ENCODE data around the gene ALPK3.

ALPK3 gene

GRCh38 chr15:84846269-84846668, 29.1 kb downstream of the ALPK3 start:
- DNase-seq (ENCODE audit: low read depth in 2 of 2) = no peak

DNA sequence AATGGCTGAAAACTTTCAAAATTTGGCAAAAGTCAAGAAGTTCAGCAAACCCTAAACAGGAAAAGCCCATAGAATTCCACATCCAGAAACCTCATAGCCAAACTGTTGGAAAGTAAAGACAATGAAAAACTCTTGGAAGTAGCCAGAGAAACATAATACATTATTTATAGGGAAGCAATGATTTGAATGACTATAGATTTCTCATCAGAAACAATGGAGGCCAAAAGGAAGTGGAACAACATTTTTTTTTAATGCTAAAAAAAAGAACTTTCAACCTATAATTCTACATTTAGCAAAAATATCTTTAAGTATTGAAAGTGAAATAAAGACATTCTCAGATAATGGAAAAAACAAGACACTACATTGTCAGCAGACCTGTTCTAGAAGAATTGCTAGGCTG, 30.2 kb downstream of the ALPK3 start:
- no peak for DNase-seq (ENCODE audit: low read depth in 2 of 2)

DNA sequence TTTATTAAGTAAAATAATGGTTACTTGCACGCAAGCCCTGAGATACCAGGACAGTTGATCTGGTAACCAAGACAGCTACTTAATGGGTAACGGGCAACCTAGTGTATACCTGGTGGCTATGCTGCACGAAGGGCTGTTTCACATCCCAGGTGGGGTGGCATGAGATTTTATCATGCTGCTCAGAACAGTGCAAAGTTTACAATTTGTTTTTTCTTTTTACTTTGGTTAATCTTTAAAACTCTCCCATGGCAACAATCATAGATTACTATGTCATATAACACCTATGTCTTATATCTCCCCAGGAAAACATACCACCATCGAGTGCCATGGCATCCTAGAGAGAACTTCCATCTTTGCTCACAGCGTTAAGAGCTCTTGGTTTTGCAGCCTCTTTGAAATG, 35.1 kb downstream of the ALPK3 start:
- DNase-seq (ENCODE audit: low read depth in 2 of 2) = no peak

DNA sequence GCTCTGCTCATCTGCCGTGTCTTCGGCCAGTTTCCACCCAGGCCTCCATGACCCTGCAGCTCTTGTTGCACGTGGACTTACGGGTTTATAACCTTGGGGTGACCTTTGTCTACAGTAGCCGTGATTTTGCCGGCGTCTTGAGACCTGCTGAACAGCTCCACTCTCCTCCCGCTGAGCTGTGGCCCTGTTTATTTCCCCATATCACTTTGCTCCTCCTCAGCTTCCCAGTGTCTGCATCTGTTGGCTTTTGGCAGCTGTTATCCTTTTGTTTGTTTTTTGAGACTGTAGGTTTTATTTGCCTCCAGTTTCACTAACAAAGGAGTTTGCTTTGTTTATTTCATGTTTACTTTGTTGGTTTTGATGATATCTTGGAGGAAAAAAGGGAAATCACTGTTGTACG, 38.0 kb downstream of the ALPK3 start:
- no peak for DNase-seq (ENCODE audit: low read depth in 2 of 2)

- no peak for DNase-seq (ENCODE audit: low read depth in 2 of 2)
Measured at GRCh38 chr15:84855765-84856164, 38.6 kb downstream of the ALPK3 start.

DNA sequence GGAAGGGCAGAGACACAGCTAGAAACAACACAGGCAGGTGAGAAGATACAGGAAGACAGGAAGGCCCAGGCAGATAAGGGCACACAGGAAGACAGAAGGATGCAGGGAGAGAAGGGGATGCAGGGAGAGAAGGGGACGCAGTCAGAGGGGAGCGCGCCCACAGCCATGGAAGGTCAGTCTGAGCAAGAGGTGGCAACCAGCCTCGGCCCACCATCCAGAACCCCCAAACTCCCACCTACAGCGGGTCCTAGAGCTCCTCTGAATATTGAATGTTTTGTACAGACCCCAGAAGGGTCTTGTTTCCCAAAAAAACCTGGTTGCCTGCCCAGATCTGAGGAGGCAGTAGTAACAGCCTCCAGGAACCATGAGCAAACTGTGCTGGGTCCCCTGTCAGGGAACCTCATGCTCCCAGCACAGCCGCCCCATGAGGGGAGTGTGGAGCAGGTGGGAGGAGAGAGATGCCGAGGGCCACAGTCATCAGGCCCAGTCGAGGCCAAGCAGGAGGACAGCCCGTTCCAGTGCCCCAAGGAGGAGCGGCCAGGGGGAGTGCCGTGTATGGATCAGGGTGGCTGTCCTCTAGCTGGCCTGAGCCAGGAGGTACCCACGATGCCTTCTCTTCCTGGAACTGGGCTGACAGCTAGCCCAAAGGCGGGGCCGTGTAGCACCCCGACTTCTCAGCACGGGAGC, 39.7 kb downstream of the ALPK3 start:
- DNase-seq (ENCODE audit: low read depth in 2 of 2) = no peak

DNA sequence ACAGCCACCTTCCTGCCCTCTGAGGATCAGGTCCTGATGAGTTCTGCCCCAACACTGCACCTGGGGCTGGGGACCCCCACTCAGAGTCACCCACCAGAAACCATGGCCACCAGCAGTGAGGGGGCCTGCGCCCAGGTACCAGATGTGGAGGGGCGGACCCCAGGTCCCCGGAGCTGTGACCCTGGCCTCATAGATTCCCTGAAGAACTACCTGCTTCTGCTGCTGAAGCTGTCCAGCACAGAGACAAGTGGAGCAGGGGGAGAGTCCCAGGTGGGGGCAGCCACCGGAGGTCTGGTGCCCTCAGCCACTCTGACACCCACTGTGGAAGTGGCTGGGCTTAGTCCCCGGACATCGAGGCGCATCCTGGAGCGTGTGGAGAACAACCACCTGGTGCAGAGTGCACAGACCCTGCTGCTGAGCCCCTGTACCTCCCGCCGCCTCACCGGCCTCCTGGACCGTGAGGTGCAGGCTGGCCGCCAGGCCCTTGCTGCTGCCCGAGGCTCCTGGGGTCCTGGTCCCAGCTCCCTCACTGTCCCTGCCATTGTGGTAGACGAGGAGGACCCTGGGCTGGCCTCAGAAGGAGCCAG, 40.4 kb downstream of the ALPK3 start:
- DNase-seq (ENCODE audit: low read depth in 2 of 2) = no peak

- no peak for DNase-seq (ENCODE audit: low read depth in 2 of 2)
Measured at GRCh38 chr15:84858231-84858630, 41.1 kb downstream of the ALPK3 start.

- no peak for DNase-seq (ENCODE audit: low read depth in 2 of 2)
Measured at GRCh38 chr15:84859144-84859543, 42.0 kb downstream of the ALPK3 start.

DNA sequence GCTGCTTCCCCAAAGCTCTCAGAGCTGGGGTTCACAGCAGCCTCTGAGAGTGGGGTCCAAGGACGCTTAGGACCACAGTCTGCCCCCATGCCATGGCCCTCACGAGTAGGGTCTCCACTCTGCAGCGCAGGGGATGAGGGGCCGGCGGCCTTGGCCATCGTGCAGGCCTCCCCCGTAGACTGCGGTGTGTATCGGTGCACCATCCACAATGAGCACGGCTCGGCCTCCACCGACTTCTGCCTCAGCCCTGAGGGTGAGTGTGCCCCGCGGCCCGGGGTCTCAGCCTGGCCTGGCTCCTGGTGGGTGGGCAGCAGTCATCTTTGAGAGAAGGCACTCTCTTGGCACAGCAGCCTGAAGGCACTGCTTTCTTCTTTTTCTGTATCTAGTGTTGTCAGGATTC, 42.5 kb downstream of the ALPK3 start:
- DNase-seq (ENCODE audit: low read depth in 2 of 2) = no peak

DNA sequence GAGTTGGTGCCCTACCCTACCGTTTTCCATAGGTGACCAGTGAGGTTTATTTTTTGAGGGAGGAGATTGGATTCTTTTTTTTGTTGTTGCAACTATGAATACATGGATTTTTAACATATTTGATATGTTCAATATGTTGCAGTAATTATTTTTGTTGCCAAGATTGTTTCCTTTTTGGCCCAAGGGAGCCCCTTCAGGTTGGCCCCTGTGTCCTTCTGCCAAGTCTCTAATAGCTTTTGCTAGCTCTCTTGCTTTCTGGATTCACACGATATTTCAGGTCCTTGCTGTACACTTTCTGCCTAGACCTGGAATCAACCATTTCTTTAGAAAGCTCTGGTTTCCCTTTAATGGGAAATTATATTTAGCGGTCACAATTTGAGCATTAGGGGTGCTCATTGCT, 44.6 kb downstream of the ALPK3 start:
- DNase-seq (ENCODE audit: low read depth in 2 of 2) = no peak

GRCh38 chr15:84862214-84862975, 45.2 kb downstream of the ALPK3 start:
- DNase-seq (ENCODE audit: low read depth in 2 of 2) = no peak

GRCh38 chr15:84863565-84864443, 46.6 kb downstream of the ALPK3 start:
- no peak for DNase-seq (ENCODE audit: low read depth in 2 of 2)

DNA sequence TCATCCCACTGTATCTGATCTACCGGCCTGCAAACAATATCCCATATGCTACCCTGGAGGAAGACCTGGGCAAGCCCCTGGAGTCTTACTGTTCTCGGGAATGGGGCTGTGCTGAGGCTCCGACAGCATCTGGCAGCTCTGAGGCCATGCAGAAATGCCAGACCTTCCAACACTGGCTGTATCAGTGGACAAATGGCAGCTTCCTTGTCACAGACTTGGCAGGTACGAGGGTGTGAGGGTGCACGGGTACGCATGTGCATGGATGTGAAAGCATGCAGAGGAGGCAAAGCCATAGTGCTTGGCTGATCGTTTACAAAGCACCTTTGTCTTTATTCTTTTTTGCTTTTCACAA, 47.3 kb downstream of the ALPK3 start:
- DNase-seq (ENCODE audit: low read depth in 2 of 2) = no peak

DNA sequence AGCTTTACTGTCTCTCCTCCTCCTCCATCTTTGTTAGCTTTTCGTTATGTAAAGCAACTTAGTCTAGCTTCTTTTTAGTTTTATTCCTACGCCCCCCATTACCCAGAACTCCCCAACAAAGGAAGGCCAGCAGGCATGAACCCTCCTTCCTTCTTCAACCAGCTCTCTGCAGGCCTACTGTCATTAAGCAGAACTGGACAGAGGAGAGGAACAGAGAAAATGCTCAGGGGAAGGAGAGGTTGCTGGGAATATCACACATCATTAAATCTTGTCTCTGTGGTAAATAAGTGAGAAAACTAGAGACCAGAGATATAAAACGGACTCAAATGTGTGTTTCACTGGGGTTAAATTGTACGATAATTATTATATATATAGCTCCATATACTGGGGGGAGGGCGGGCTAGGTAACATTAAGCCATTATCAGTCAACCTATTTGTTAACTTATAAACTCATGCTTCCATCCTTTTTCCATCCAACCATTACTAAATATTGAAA, 48.0 kb downstream of the ALPK3 start:
- DNase-seq (ENCODE audit: low read depth in 2 of 2) = no peak

- no peak for DNase-seq (ENCODE audit: low read depth in 2 of 2)
Measured at GRCh38 chr15:84868037-84868880, 51.1 kb downstream of the ALPK3 start.

DNA sequence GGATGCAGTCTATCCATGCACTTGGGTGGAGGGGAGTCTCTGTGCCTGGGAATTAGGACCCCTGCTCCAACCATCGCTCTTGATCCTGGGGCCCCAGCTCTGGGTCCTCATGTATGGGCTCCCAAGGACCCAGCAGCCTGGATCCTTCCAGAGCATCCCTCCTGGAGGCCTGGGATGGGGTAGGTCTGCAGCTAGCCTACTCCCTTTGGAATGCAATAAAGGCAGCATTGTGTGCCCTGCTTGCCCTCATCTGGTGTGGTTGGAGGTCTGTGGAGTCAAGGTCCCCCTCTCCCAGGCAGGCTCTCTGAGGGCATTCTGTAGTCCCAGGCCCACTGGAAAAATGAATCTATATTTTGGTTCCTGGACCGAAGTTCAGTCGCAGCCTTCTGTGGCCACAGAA, 52.4 kb downstream of the ALPK3 start:
- DNase-seq (ENCODE audit: low read depth in 2 of 2) = no peak

DNA sequence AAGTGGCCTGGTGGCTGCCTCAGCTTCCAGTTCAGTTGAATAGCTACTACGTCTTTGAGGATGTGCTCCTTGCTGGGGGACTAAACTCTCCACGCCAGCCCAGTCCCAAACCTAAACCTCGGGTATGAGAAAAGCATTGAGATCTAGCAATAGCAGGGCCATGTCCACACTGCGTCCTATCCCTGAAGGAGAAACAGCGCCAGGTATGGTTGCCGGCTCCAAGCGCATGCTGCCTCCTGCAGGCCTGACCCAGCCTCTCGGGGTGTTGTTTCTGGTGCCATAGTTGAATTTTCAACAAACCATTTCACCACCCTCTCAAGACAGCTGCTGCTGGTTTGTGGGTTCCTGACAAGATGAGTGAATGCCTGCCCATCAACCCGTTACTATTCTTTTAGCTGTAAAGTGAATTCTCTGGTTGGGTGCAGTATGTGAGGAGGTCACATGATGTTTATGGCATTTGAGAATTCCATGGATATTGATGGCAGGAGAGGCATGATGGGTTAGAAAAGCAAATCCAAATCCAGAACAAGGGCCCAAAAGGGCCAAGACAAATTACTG, 54.4 kb downstream of the ALPK3 start:
- DNase-seq (ENCODE audit: low read depth in 2 of 2) = no peak

GRCh38 chr15:84872009-84872910, 55.1 kb downstream of the ALPK3 start:
- DNase-seq (ENCODE audit: low read depth in 2 of 2) = no peak

GRCh38 chr15:84873997-84874396, 56.8 kb downstream of the ALPK3 start:
- DNase-seq (ENCODE audit: low read depth in 2 of 2) = no peak

Measured in fibroblast of skin of left biceps (primary cell).